Measurements from ENCODE around the gene PIGB. TPM values are rescaled to one million over a fixed set of nuclear protein-coding genes. Genes with fewer than 3 reads are reported as not detected.

PIGB gene
- total and polyA plus RNA-seq, 2 of the 4 experiments (the other 2 are of a cell fraction): 9.2 to 11.8 TPM

DNA sequence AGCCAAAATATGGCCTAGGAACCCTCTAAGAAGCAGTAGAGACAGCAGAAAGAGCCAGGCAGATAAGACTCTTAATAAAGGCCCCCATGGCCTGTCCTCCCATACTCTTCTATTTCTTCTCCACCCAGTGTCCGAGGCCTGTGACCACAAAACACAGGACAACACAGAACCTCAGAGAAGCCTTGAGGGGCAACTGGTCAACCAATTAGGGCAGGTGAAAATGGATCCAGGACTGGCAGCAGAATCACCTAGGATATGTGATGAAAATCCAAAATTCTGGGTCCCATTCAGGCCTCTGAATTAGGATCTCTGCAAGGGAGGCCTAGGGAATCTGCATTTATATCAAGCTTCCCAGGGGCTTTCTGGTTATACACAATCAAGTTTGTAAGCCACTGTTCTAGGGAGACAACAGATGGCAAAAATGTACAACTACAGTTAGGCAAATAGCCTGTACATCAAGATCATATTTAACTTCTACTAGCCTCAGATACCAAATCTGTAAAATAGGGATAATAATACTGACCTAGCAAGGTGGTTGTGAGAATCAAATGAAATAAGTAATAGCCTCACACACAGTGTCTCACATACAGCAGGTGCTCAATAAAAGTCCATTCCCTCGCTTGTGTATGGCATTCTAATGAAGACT lies 39.8 kb upstream of the PIGB start:
- no peak overlapping the region for H4K91ac ChIP-seq (ENCODE audit: insufficient read depth, low read depth, low read length)
- WGBS, 2 experiments (ENCODE audit: extremely low coverage in 2 of 2, insufficient read length in 1 of 2): no CpG with 5 or more reads among the region's 2 CpGs
- in situ Hi-C loops (cut with MboI; ENCODE audit: low sequenced_read_pairs): no loop called here
- peak overlapping the region; percentile 5; the same call in 1 of the 2 replicates for H2AK5ac ChIP-seq (ENCODE audit: low read depth, low read length)
- ChIA-PET POLR2A (ENCODE audit: unreplicated experiment) (no interaction called here), CTCF (no interaction called here)
- no peak overlapping the region for H3K56ac ChIP-seq (ENCODE audit: extremely low read depth, insufficient read depth, low read length)
- no TSS peak for BruUV-seq (replicated peaks)
- H4K20me1 ChIP-seq (ENCODE audit: insufficient read depth, low read length): peaks cover 16% of the 10 kb centered on the region; the same call in 1 of the 2 replicates
- no peak overlapping the region for H3K18ac ChIP-seq (ENCODE audit: low read depth, low read length)
- H2AFZ ChIP-seq (replicated peaks; ENCODE audit: low read length, poor library complexity): no peak overlapping the region
- no peak overlapping the region for H2BK5ac ChIP-seq (ENCODE audit: low read depth, low read length, poor library complexity, severe bottlenecking)
- no peak overlapping the region for H3K4ac ChIP-seq (ENCODE audit: low read depth, low read length)
- no peak overlapping the region for H2AK9ac ChIP-seq (replicated peaks; ENCODE audit: low read depth, low read length, poor library complexity)
- no peak for TF ChIP-seq MXI1 (IDR thresholded peaks at IDR 0.05; ENCODE audit: borderline replicate concordance, low read depth, low read length)
- no peak for TF ChIP-seq MAFK (IDR thresholded peaks at IDR 0.05; ENCODE audit: low read depth, low read length)
- no peak for TF ChIP-seq CHD1 (IDR thresholded peaks at IDR 0.05; ENCODE audit: low read depth, low read length)
- TF ChIP-seq RAD21 (IDR thresholded peaks at IDR 0.05; ENCODE audit: low read length): no peak
- no peak for TF ChIP-seq NFE2L2 (IDR thresholded peaks at IDR 0.05; ENCODE audit: low read depth, low read length)
- TF ChIP-seq, protein P1, sequence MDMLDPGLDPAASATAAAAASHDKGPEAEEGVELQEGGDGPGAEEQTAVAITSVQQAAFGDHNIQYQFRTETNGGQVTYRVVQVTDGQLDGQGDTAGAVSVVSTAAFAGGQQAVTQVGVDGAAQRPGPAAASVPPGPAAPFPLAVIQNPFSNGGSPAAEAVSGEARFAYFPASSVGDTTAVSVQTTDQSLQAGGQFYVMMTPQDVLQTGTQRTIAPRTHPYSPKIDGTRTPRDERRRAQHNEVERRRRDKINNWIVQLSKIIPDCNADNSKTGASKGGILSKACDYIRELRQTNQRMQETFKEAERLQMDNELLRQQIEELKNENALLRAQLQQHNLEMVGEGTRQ (IDR thresholded peaks at IDR 0.05; ENCODE audit: low read depth, low read length): no peak
- TF ChIP-seq, protein P2, sequence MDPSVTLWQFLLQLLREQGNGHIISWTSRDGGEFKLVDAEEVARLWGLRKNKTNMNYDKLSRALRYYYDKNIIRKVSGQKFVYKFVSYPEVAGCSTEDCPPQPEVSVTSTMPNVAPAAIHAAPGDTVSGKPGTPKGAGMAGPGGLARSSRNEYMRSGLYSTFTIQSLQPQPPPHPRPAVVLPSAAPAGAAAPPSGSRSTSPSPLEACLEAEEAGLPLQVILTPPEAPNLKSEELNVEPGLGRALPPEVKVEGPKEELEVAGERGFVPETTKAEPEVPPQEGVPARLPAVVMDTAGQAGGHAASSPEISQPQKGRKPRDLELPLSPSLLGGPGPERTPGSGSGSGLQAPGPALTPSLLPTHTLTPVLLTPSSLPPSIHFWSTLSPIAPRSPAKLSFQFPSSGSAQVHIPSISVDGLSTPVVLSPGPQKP (IDR thresholded peaks at IDR 0.05; ENCODE audit: borderline replicate concordance, low read depth, low read length): no peak
- no peak for TF ChIP-seq SMC3 (IDR thresholded peaks at IDR 0.05; ENCODE audit: low read depth, low read length)
- TF ChIP-seq CEBPB (IDR thresholded peaks at IDR 0.05; ENCODE audit: low read depth, low read length): no peak
- TF ChIP-seq, protein P3, sequence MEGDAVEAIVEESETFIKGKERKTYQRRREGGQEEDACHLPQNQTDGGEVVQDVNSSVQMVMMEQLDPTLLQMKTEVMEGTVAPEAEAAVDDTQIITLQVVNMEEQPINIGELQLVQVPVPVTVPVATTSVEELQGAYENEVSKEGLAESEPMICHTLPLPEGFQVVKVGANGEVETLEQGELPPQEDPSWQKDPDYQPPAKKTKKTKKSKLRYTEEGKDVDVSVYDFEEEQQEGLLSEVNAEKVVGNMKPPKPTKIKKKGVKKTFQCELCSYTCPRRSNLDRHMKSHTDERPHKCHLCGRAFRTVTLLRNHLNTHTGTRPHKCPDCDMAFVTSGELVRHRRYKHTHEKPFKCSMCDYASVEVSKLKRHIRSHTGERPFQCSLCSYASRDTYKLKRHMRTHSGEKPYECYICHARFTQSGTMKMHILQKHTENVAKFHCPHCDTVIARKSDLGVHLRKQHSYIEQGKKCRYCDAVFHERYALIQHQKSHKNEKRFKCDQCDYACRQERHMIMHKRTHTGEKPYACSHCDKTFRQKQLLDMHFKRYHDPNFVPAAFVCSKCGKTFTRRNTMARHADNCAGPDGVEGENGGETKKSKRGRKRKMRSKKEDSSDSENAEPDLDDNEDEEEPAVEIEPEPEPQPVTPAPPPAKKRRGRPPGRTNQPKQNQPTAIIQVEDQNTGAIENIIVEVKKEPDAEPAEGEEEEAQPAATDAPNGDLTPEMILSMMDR (conservative IDR thresholded peaks at IDR 0.05; ENCODE audit: low read depth, low read length): no peak
- no peak for TF ChIP-seq FOS (IDR thresholded peaks at IDR 0.05; ENCODE audit: low read depth, low read length)
- H3K27me3 ChIP-seq (ENCODE audit: control insufficient read depth, insufficient read depth, low read length): no peaks in the 10 kb centered on the region
- no peaks in the 10 kb centered on the region for H3K36me3 ChIP-seq (ENCODE audit: control insufficient read depth, insufficient read depth, low read length)
- peaks cover 17 to 46% of the 10 kb centered on the region in 2 experiments for H3K79me1 ChIP-seq (ENCODE audit: low read depth in 1 of 2, low read length in 2 of 2)
- no peak overlapping the region for H3K9ac ChIP-seq (ENCODE audit: low read depth, low read length)
- intact Hi-C loops (cut with micrococcal nuclease): no loop called here
- H3K4me1 ChIP-seq (ENCODE audit: control insufficient read depth, insufficient read depth, low read length): peaks cover 13% of the 10 kb centered on the region
- peak overlapping the region; percentile 23; the same call in 1 of the 2 replicates for H2BK20ac ChIP-seq (ENCODE audit: low read depth, low read length)
- no peak for ATAC-seq (ENCODE audit: low read depth)
- dilution Hi-C loops (cut with HindIII; ENCODE audit: low sequenced_read_pairs, unreplicated experiment): no loop called here
- no peak overlapping the region for H3K14ac ChIP-seq (replicated peaks; ENCODE audit: low read depth, low read length)
- no peaks in the 10 kb centered on the region for H3K9me3 ChIP-seq (ENCODE audit: control insufficient read depth, insufficient read depth, low read length)
- peaks cover 22% of the 10 kb centered on the region for H3K9me1 ChIP-seq (ENCODE audit: insufficient read depth, low read length)
- no peak overlapping the region for H3K23ac ChIP-seq (ENCODE audit: low read depth, low read length)
- no peak overlapping the region for H3K27ac ChIP-seq (ENCODE audit: insufficient read depth, low read length)
- no peak for DNase-seq
- H2BK120ac ChIP-seq (ENCODE audit: low read depth, low read length): no peak overlapping the region
- H3K4me2 ChIP-seq (ENCODE audit: low read depth, low read length): no peak overlapping the region
- H2BK15ac ChIP-seq (ENCODE audit: low read depth, low read length): no peak overlapping the region
- H4K8ac ChIP-seq (ENCODE audit: low read depth in 2 of 2, low read length in 2 of 2): no peak overlapping the region
- no peak overlapping the region for H3K4me3 ChIP-seq (ENCODE audit: insufficient read depth, low read depth, low read length)
- no peak overlapping the region for H4K5ac ChIP-seq (ENCODE audit: low read depth, low read length)

Data from IMR-90 (cell line).